Mesothelial cell of epicardium (in vitro differentiated cells): ENCODE measurements around the gene NTM. TPM values are rescaled to one million over a fixed set of nuclear protein-coding genes. Genes with fewer than 3 reads are reported as not detected.

Experiments used
- DNase-seq, 2 experiments: peaks; one replicate each; pipeline ENCODE4 v3.0.0; 2021; ENCODE audit warnings: low spot score in 2 of 2; ENCODE audit not compliant: unreplicated experiment in 2 of 2
- H3K27ac Mint-ChIP-seq: 2 replicates; pipeline ENCODE4 v1.8.0; 2021; ENCODE audit warnings: mixed read lengths
- H3K27me3 Mint-ChIP-seq: 2 replicates; pipeline ENCODE4 v1.8.0; 2021; ENCODE audit warnings: low read depth, mixed read lengths
- H3K36me3 Mint-ChIP-seq: 2 replicates; pipeline ENCODE4 v1.8.0; 2021; ENCODE audit warnings: mixed read lengths
- H3K4me1 Mint-ChIP-seq: 2 replicates; pipeline ENCODE4 v1.8.0; 2021; ENCODE audit warnings: mixed read lengths
- H3K4me3 Mint-ChIP-seq: 2 replicates; pipeline ENCODE4 v1.8.0; 2021; ENCODE audit warnings: mild to moderate bottlenecking, moderate library complexity, mixed read lengths
- H3K9me3 Mint-ChIP-seq: 2 replicates; pipeline ENCODE4 v1.8.0; 2021; ENCODE audit warnings: mixed read lengths
- CTCF ChIP-seq: fragments of 200-600 bp; sonication (generic); IDR thresholded peaks from one replicate; pipeline ENCODE4 v1.5.0; 2021; ENCODE audit warnings: antibody characterized with exemption; ENCODE audit not compliant: unreplicated experiment
- total RNA-seq: library from RNA; stranded (reverse); gene quantifications from 3 replicates; pipeline ENCODE4 v1.2.1, GENCODE V29; 2021

The NTM gene
- total RNA-seq, 1 donor from 2014 or later, result 3.9 TPM

GRCh38 chr11:131412061-131412460 is 41.6 kb downstream of the NTM start:
- TF ChIP-seq CTCF, result no peak
- Mint-ChIP-seq H3K27me3 (peaks cover 12% of the 10 kb centered on the region), H3K4me3 (no peak overlapping the region), H3K4me1 (no peaks in the 10 kb centered on the region), H3K27ac (no peak overlapping the region), H3K9me3 (no peaks in the 10 kb centered on the region), H3K36me3 (no peaks in the 10 kb centered on the region)
- no peak for DNase-seq

- H3K27me3 Mint-ChIP-seq, result peaks cover 15% of the 10 kb centered on the region
- no peaks in the 10 kb centered on the region for H3K36me3 Mint-ChIP-seq
- H3K27ac Mint-ChIP-seq, result no peak overlapping the region
- H3K4me3 Mint-ChIP-seq, result no peak overlapping the region
- no peak for TF ChIP-seq CTCF
- DNase-seq, result no peak
- no peaks in the 10 kb centered on the region for H3K4me1 Mint-ChIP-seq
- H3K9me3 Mint-ChIP-seq, result no peaks in the 10 kb centered on the region
These were observed 42.8 kb downstream of the NTM start for GRCh38 chr11:131413217-131413616.

GRCh38 chr11:131418189-131418588 is 47.8 kb downstream of the NTM start:
- TF ChIP-seq CTCF, result no peak
- H3K27me3 Mint-ChIP-seq, result peaks cover 59% of the 10 kb centered on the region
- H3K4me3 Mint-ChIP-seq, result no peak overlapping the region
- H3K36me3 Mint-ChIP-seq, result no peaks in the 10 kb centered on the region
- no peaks in the 10 kb centered on the region for H3K9me3 Mint-ChIP-seq
- H3K27ac Mint-ChIP-seq, result no peak overlapping the region
- DNase-seq, result no peak
- H3K4me1 Mint-ChIP-seq, result peaks cover 8% of the 10 kb centered on the region

- Mint-ChIP-seq H3K27me3 (peaks cover 76% of the 10 kb centered on the region), H3K27ac (no peak overlapping the region), H3K4me3 (no peak overlapping the region), H3K4me1 (peaks cover 16% of the 10 kb centered on the region), H3K36me3 (no peaks in the 10 kb centered on the region), H3K9me3 (no peaks in the 10 kb centered on the region)
- TF ChIP-seq CTCF, result no peak
- DNase-seq, result no peak
These were observed 50.8 kb downstream of the NTM start for GRCh38 chr11:131421066-131421855.

- no peak for DNase-seq
- Mint-ChIP-seq H3K27ac (no peak overlapping the region), H3K4me3 (no peak overlapping the region), H3K27me3 (peaks cover 83% of the 10 kb centered on the region), H3K36me3 (no peaks in the 10 kb centered on the region), H3K9me3 (no peaks in the 10 kb centered on the region), H3K4me1 (peaks cover 16% of the 10 kb centered on the region)
- no peak for TF ChIP-seq CTCF
These were observed 51.6 kb downstream of the NTM start for GRCh38 chr11:131422029-131422428.
